RCC 7860 (cell line): ENCODE results near the gene TMEM214.
A peak's percentile ranks its signal among the peaks of the same experiment; 100 is the strongest.

ENCODE experiments used
- DNase-seq: peaks from one replicate; pipeline ENCODE4 v3.0.0-alpha.2; 2015; ENCODE audit warnings: low spot score
- FAIRE-seq: peaks from 2 replicates; lab custom pipeline; 2012; peaks lifted over from hg19 to GRCh38; lab: Jason Lieb, UNC

Gene TMEM214

DNA sequence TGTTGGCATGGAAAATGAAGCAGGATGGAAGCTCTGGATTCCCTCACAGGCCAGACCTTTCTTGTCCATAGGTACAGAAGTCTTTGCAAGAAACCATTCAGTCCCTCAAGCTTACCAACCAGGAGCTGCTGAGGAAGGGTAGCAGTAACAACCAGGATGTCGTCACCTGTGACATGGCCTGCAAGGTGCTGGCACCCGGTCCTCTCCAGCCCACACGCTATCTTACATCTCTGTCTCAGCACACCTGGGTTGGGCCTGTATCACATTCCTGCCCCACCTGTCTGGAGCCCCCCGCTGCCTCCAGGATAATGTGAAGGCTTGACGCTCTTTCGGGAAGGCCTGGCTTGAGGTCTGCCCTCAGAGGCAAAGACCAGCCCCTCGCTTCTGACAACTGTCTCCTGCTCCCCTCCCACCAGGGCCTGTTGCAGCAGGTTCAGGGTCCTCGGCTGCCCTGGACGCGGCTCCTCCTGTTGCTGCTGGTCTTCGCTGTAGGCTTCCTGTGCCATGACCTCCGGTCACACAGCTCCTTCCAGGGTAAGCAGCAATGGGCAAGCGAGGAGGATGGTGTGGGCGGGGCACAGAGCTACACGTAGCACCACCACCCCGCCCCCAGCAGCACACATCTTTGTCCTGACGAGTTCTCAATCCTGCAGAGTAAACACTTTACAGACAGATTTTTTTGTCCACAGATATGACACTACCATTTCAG lies 6.0 kb downstream of the TMEM214 start:
- FAIRE-seq (no peak), DNase-seq (no peak)

DNA sequence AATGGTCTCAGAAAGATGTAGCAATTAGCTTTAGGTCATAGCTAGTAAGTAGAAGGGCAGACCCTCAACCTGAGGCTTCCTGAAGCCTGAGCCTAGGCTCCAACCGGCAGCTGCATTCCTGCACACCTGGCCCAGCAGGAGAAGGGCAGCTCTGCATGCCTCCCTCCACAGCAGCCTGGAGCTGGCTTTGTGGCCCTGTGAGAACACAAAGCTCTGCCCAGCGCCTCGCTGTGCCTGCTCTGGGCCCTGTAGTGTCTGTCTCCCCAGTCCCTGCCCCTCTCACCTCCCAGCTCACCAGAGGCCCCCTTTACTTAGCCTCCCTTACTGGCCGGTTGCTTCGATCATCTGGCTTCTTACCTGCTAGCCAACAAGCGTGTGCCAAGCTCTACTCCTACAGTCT lies 6.7 kb downstream of the TMEM214 start:
- DNase-seq (no peak), FAIRE-seq (no peak)

DNA sequence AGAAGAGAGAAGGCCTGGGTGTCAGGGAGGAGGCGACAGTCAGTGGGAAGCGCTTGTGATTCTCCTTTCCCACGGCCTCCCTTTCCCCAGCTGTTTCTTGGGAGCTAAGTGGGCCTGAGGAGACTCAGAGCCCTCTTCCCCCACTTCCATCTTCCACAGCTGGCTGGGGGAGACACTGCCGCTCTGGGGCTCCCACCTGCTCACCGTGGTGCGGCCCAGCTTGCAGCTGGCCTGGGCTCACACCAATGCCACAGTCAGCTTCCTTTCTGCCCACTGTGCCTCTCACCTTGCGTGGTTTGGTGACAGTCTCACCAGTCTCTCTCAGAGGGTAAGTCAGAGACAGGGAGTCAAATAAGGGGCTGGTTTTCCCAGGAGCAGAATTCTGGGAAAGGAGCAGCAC lies 7.1 kb downstream of the TMEM214 start:
- FAIRE-seq (no peak), DNase-seq (no peak)

DNA sequence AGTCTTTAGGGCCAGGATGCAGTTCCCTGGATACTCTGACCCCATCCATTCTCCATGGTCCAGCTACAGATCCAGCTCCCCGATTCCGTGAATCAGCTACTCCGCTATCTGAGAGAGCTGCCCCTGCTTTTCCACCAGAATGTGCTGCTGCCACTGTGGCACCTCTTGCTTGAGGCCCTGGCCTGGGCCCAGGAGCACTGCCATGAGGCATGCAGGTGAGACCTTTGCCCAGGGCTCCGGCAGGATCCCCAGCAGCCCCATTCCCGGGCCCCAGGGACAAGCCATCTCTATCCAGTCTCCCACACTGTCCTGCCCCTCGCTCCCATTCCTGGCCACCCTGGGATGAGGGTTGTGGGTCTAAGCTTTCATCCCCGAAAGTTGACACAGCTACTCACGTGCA lies 7.5 kb downstream of the TMEM214 start:
- FAIRE-seq: no peak
- DNase-seq: no peak

DNA sequence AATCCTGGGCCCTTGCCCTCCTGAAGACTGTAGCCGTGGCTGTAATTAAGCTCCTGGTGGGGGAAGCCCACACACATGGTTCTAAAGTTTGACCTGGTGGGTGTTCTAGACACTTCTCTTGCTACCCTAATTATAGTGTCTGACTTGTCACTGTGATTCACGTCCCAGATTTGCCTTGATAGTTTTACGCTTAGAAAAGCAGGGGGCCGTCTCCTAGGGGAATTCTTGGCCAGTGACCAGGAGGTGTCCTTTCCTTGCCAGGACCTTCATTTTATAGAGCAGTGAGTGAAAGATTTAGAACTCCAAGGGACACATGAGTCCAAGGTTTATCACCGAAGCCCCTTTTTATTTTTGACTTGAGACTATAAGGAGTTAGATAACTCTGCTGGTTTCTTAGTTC lies 9.0 kb downstream of the TMEM214 start:
- DNase-seq: no peak
- no peak for FAIRE-seq

DNA sequence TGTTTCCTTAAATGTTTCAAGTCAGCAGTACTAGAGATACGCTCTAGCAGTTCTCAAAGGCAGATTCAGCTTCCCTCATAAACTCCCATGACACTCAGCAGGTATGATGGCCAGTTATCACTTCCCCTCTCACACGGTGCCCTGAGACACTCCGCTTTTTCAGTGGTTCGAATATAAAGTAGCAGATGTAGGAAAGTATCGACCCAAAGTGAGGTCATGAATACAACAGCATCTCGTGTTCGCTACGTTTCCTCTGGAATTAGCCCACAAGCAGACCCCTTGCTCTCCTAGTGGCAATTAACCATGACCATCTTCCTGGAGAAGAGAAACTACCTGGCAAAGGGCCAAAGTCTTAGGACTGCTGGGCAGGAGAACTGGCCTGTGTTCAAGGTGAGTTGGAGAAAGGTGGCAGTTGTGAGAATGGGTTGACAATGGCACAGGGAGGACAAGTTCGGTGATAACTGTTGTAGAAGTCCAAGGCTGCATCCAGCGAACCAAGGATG lies 9.4 kb downstream of the TMEM214 start:
- DNase-seq (no peak), FAIRE-seq (no peak)

DNA sequence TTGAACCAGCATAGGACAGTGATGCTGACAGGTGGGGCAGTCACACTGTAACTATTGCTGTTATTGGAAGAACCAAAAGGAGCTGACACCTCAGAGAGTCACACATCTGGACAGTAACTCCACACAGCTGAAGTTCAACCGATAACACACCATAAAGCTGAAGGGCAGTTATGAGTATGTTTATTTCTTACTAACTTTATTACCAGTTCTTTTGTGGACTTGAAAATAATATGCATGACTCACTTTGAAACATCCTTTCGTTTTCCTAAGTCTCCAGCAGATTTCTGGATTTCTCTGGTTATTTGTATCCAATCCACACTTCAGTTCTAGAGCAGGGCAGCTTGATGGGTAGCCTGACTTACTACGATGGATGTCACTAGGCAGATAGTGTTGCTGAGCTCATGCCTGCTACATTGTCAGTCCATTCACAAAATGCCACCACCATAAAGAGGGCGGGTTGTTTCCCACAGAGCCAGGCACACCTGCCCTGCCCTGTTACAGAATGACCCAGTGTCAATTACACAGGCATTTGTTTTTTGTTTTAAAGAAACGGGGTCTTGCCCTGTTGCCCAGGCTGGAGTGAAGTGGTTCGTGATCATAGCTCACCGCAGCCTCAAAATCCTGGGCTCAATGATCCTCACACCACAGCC lies 10.3 kb downstream of the TMEM214 start:
- DNase-seq (no peak), FAIRE-seq (no peak)

DNA sequence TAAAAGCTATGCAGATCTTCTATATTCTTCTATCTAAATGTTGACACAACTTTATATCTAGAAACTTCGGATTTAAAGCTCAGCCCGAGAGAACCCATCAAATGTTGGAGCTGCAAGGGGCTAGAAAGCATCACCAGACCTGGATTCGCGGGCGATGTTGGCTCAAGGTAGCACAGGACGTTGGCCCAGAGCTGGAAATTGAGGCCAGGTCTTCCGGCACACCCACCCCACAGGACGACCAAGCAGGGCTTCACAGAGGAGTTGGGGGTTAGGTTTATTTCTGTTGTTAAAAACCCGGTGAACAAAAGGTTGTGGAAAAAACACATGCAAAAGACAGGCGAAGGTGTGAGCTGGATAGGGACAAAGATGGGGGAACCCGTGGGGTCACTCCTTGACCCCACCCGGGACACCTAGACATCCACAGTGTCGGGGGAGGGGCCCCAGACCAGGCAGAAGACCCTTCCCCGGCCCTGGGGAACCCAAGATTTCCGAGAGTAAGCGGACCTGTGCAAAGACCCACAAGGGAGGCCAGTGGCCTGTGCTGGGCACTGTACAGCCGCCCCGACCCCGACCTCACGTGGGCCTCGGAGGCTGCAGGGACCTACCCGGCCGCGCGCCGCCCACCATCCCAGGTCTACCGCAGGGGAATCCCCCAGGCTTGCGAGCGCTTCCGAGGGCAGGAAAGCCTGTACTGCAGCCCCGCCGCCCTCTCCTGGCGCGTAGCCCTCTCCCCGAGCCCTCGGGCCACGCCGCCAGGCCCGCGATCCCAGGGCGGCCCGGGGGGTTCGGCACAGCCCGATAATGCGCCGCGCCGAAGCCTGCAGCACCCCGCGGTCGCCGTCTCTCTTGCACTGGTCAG lies 16.9 kb downstream of the TMEM214 start:
- FAIRE-seq (no peak), DNase-seq (no peak)

DNA sequence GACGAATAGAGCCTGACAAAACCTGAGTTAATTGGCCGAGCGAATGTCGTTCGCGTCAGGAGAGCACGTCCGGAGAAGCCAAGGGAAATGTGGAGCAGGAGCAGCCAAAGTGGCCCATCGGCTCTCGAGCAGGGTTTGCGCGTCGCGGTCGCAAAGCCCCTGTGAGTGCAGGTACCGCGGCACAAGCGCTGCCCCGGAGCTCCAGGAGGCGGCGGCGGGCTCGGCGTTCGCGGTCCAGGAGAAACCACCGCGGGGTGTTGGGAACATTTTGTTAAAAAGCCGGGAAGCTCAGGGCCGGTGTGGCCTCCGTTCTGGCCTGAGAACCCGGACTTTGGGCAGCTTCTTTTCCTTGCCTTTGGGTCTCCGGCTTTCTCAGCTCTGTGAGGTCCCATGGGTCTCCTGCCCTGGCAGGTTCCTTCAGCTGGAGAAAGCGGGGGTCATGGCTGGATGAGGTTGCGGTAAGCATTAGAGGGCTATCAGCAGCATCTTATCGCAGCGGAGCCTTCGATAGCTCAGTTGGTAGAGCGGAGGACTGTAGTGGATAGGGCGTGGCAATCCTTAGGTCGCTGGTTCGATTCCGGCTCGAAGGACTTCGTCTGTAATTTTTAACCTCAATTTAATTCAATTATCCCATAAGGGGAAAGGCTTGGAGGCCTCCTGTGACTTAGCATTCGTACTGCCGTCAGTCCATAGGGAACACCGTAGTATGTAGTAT lies 17.7 kb downstream of the TMEM214 start:
- DNase-seq: peak; percentile 99
- peak; percentile 78 for FAIRE-seq

DNA sequence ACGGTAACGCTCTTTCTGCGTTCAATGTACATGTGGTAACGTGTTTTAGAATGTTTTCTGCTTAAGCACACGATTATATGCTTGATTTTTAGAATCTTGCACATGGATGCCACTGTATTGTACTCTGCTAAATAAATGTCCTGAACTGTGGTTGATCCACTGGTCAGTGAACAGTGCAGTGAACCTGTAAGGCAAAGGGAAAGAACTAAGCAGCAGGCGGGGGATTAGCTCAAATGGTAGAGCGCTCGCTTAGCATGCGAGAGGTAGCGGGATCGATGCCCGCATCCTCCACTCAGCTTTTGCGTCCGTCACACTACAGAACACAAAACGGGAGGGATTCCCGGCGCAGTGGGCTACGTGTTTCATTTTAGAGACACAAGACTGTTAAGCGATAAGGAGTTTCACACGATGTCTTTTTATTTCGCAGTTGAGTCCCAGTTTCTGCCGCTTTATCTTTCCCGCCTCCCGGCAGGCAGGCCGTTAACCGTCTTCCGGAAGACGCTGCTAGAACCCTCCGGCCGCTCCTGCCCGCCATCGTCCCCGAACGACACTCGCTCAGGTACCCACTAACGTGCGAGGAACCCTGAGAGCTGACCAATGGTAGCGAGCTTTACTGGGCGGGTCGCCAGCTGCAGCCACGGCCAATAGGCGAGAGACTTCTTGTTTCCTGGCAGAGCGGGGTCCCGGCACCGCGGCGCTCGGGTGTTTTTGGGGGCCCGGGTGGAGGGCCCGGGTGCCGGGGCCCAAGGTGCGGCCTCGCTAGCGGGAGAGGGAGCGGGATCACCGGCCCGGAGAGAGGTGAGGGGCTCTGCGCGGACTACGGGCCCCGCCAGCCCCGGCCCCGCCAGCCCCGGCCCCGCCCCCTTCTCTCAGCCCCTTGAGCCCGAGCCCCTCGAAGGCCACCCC lies 18.5 kb downstream of the TMEM214 start, which contains the start of gene AGBL5:
Gene AGBL5, plus strand, starts transcription at position 673 of the 906 bp plus-strand sequence. CDS start 1,291 bp downstream, outside the sequence.
- FAIRE-seq: peak; percentile 42

DNA sequence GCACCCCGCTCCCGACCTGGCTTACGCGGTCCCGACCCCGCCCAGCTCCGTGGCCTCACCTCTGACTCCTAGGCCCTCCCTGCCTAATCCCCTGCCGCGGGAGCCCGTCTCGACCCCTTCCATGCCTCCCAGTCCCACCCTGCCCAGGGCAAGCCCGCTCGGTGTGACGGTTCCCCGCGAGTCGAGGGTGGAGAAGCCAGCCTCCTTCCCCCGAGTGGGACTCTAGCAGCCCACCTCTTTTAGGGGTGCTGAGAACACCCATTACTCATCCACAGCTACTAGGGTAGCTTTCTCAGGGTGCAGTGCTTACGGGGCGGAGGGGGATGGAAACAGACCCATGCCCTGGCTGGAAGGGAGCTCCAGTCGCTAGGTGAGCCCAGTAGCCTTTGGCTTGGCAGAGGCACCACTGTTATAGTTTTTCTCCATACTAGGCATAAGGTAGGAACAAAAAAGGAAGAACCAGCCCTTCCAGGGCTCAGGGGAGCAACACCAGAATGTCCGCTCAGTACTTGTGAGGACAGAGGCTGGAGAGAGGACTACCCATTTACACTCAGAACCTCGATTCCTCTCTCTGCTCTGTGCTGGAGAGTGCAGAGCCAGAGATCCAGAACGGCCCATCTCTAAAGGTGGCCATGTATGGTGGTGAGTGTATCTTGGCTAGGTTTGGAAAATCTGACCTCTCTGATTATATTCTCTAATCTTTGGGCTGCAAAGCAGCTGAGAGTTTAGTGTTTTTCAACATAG lies 19.3 kb downstream of the TMEM214 start:
- FAIRE-seq: no peak

More for the DNA sequence above, 18.5 kb downstream of the TMEM214 start, which contains the start of gene AGBL5:
- peak; percentile 90 for DNase-seq

DNA sequence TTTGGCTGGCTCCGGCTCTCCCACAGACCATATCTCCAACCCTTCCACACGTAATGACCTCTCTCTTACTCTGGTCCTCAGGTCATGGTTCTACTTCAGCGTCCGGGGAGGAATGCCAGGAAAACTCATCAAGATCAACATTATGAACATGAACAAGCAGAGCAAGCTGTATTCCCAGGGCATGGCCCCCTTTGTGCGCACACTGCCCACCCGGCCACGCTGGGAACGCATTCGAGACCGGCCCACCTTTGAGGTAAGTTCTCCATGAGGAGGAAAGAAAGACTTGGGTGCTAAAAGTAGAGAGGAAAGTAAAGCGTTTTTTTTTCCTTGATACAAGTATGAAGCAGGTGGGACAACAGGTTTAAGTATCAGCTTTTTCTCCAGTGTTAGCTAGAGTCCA lies 20.6 kb downstream of the TMEM214 start:
- no peak for FAIRE-seq

More for the DNA sequence above, 19.3 kb downstream of the TMEM214 start:
- no peak for DNase-seq

DNA sequence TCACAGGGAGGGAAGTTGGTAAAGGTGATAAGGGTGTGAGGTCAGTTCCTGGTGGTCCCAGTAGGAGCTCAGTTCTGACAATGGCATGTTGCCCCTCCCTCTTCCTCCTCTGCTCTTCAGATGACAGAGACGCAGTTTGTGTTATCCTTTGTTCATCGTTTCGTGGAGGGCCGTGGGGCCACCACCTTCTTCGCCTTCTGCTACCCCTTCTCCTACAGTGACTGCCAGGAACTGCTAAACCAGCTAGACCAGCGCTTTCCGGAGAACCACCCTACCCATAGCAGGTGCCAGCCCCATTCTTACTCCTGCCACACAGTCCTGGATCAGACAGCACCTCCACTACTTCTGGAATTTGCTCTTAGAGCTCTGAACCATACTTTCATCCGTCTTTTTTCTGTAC lies 21.0 kb downstream of the TMEM214 start:
- DNase-seq (no peak), FAIRE-seq (no peak)

More for the DNA sequence above, 20.6 kb downstream of the TMEM214 start:
- DNase-seq: no peak

DNA sequence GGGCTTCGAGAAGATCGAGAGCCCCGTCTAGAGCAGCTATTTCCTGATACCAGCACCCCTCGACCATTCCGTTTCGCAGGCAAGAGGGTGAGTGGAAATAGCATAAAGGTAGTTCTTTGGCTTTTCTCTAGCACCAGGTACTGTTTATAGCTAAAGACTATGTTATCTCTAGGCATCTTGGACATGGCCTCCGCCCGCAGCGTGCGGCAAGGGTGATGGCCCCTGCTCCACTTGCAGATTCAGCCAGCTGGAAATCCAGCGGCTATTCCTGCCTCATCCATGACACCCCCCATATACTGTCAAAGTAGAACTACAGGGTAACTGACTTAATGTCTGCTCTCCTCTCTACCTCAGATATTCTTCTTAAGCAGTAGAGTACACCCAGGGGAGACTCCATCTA lies 22.0 kb downstream of the TMEM214 start:
- FAIRE-seq (no peak), DNase-seq (no peak)

DNA sequence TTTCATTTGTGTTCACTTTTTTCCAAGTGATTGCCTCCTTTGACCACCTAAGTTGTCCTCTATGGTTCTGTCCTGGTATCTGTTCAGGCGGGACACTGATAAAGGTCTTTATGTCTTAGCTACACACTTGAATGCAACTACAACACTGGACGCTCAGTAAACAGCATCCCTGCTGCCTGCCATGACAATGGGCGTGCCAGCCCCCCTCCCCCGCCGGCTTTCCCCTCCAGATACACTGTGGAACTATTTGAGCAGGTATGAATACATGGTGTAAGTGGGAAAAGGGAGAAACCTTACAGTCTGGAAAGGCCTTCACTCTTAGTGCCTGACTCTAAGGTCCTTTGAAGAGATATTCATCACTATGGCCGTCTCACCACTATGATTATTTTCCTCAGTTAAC lies 24.4 kb downstream of the TMEM214 start:
- DNase-seq (no peak), FAIRE-seq (no peak)

DNA sequence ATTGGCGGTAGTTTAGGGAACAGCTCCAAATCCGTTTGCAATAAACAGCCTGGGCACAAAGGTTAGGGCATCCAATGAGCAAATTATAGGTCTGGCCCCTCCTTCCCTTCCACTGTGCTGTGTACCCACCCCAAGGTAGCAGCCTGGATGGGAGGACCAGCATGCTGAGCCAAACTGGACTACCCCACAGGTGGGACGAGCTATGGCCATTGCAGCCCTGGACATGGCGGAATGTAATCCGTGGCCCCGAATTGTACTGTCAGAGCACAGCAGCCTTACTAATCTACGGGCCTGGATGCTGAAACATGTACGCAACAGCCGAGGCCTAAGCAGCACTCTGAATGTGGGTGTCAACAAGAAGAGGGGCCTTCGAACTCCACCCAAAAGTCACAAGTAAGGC lies 25.4 kb downstream of the TMEM214 start:
- no peak for DNase-seq
- no peak for FAIRE-seq

DNA sequence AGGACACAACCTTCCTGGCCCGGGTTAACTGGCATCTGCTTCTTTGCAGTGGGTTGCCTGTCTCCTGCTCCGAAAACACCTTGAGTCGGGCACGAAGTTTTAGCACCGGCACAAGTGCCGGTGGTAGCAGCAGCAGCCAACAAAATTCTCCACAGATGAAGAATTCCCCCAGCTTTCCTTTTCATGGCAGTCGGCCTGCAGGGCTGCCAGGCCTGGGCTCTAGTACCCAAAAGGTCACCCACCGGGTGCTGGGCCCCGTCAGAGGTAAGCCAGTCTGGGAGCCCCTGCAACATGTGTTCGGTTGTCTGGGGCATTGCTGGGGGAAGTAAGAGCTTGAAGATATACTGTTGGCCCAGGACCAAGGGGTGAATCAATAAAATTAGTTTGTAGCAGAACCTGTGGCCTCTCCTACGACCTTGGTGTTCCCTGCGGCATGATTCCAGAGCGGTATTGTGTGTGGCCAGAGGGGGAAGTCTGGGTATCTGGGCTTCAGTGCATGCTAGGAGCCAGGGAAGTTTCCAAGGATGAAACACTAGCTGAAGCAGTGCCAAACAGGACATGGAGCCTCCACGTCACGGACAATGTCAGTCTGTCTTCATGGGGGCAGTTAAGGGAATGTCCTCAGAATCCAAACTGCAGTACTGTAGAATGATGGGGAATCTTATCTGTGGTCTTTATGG lies 26.5 kb downstream of the TMEM214 start:
- FAIRE-seq: no peak
- no peak for DNase-seq

DNA sequence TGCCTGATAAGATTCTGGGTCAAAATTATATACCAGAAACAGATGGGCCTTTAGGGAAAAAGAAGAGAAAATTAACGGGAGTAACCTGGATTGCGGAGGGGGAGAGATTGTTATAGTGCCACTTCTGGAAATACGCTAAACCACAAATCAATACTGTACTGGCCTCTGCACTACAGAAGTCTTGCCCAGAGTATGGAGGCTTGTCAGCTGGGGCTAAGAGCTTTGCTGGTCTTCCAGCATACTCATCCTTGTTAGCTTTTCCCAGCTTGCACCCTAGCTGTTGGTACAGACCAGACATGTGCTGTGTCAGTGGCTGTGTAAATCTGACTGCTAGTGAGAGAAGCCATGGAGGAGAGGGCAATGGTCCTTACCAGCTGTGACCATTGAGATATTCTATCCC lies 27.6 kb downstream of the TMEM214 start:
- DNase-seq: no peak
- FAIRE-seq: no peak
